Activated CD4-positive, alpha-beta T cell treated with anti-CD3 and anti-CD28 coated beads, Interleukin-2, amount 50 U/mL, for 1 hour (primary cell): ENCODE results near the gene RALGAPB.
"Not testable (repeated sequence)": the region's sequence is repeated elsewhere in the genome, so short reads cannot be mapped to it uniquely, and the experiment has no call there.

Source experiments
- DNase-seq: peaks from one replicate; pipeline ENCODE4 v3.0.0-alpha.2; 2020

The RALGAPB gene

GRCh38 chr20:38589967-38590675, 117.5 kb downstream of the RALGAPB start:
- DNase-seq: no peak

- DNase-seq: no peak
Measured at GRCh38 chr20:38590676-38591473, 118.2 kb downstream of the RALGAPB start.

GRCh38 chr20:38591474-38592410, 119.1 kb downstream of the RALGAPB start:
- no peak for DNase-seq

DNA sequence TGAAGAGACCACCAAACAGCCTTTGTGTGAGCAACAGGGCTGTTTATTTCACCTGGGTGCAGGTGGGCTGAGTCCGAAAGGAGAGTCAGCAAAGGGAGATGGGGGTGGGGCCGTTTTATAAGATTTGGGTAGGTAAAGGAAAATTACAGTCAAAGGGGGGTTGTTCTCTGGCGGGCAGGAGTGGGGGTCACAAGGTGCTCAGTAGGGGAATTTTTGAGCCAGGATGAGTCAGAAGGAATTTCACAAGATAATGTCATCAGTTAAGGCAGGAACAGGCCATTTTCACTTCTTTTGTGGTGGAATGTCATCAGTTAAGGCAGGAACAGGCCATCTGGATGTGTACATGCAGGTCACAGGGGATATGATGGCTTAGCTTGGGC, 119.8 kb downstream of the RALGAPB start:
- DNase-seq: not testable (repeated sequence)

DNA sequence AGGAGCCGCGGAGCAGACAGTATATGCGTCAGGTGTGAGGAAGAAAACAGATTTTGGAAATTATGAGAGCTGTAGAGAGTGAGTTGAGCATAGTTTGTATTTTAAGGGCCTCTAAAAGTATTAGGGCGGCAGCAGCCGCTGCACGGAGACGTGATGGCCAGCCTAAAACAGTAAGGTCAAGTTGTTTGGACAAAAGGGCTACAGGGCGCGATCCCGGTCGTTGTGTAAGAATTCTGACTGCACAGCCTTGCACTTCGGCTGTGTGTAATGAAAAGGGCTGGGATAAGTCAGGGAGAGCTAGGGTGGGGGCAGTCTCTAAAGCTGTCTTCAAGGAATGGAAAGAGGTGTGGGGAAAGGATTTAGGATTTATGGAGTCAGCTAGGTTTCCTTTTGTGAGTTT, 121.6 kb downstream of the RALGAPB start:
- DNase-seq: not testable (repeated sequence)

GRCh38 chr20:38595886-38596285, 123.2 kb downstream of the RALGAPB start:
- DNase-seq: not testable (repeated sequence)

- no peak for DNase-seq
Measured at GRCh38 chr20:38599410-38599882, 126.8 kb downstream of the RALGAPB start.

- no peak for DNase-seq
Measured at GRCh38 chr20:38600057-38600456, 127.4 kb downstream of the RALGAPB start.

GRCh38 chr20:38601216-38602184, 128.9 kb downstream of the RALGAPB start, which contains the start of gene ARHGAP40:
ARHGAP40 (plus strand) TSS chr20:38601809.
- no peak for DNase-seq

- no peak for DNase-seq
Measured at GRCh38 chr20:38602185-38602581, 129.5 kb downstream of the RALGAPB start.

DNA sequence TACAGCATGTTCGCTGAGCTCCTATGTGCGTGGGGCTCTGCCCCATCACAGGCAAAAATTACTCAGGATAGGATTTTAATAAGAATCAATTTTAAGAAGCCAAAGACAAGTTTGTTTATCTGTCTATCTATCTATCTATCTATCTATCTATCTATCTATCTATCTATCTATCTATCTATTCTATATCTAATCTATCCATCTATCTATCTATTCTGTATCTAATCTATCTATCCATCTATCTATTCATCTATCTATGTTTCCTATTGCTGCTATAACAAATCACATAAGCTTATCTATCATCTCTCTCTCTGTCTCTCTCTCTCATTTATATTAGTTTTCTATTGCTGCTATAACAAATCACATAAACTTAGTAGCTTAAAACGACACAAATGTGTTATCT, 130.6 kb downstream of the RALGAPB start:
- no peak for DNase-seq

GRCh38 chr20:38604873-38605303, 132.2 kb downstream of the RALGAPB start:
- DNase-seq: no peak

- no peak for DNase-seq
Measured at GRCh38 chr20:38607351-38607750, 134.7 kb downstream of the RALGAPB start.

GRCh38 chr20:38608188-38608587, 135.5 kb downstream of the RALGAPB start:
- DNase-seq: no peak

DNA sequence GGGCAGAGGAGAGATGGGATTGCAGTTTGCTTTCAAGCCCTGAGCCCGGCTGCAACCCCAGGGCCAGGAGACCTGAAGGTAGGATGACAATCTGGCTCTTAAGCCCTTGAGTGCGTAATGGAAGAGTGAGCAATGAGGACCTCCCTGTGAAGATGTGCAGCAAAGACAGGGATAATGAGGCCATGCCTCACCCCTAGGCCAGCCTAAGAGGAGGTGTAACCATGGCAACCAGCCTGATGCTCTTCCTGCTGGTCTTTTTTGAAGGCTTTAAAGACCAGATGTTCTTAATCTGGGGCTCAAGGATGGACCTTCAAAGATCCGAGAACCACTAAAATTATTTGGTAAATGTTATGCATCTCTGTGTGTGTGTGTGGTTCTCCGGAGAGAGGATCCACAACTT, 137.2 kb downstream of the RALGAPB start:
- no peak for DNase-seq

GRCh38 chr20:38610521-38610920, 137.9 kb downstream of the RALGAPB start:
- DNase-seq: no peak

DNA sequence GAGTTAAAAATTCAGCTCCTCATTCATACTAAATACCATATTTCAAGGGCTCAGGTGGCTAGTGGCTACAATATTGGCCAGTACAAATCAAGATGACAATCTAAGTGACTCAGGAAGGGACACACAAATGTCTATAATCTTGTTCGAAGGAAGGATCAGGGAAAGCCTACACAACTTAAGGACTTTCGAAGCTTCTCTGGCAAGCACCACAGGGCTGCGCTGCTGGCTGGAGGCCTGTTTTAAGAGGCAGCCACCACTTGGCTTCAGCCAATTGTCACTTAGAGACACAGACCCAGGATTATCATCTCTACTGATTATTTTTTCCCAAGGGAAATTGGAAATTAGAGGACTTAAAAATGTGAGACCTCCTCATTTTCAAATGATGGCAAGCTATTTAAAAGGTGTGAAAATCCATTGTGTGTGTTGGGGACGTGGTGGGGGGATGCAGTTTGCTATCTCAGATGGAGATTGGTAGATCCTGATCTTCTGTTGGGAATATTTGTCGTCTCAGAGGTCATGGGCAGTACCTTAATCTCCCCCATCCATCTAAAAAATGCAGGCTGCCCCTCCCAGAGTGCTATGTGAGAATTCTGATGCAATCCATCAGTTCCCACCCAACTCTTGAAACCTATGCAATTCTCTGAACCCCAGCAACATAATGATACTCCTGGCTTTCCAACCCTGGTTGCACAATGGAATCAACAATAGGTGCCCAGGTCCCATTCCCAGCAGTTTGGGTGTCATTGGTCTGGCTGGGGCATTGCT, 140.3 kb downstream of the RALGAPB start:
- no peak for DNase-seq

DNA sequence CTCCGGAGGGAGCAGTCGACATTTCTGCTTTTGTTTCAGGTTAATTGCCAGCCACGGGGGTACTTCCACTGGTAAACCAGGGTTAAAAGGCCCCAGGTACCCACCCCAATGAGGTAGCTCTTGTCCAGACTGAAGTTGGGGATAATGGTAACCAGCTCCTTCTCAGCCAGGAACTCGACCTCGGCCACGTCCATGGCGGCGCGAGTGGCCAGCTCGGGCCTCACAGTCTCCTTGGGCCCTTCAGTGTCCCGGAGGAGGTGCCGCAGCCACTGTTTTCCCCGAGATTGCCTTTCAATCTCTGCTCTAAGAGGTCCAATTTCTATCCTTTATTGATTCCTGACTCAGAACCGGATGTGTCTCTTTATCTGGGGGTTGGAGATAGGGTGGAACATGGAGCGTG, 142.6 kb downstream of the RALGAPB start:
- no peak for DNase-seq

DNA sequence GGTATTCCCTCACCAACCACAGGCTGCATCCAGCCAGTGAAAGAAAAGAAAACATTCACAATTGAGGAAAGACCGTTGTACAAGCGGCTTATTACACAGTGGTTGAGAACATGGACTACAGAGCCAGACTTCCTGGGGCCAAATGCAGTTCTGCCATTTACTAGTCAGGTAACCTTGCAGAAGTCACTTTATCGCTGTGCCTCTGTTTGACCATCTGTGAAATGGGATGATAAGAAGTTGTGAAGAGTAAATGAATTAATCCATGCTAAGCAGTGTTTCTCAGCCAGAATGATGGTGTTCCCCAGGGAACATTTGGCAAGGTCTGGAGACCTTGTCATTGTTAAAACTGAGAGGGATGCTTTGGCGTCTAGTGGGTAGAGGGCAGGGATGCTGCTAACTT, 143.8 kb downstream of the RALGAPB start:
- DNase-seq: no peak

DNA sequence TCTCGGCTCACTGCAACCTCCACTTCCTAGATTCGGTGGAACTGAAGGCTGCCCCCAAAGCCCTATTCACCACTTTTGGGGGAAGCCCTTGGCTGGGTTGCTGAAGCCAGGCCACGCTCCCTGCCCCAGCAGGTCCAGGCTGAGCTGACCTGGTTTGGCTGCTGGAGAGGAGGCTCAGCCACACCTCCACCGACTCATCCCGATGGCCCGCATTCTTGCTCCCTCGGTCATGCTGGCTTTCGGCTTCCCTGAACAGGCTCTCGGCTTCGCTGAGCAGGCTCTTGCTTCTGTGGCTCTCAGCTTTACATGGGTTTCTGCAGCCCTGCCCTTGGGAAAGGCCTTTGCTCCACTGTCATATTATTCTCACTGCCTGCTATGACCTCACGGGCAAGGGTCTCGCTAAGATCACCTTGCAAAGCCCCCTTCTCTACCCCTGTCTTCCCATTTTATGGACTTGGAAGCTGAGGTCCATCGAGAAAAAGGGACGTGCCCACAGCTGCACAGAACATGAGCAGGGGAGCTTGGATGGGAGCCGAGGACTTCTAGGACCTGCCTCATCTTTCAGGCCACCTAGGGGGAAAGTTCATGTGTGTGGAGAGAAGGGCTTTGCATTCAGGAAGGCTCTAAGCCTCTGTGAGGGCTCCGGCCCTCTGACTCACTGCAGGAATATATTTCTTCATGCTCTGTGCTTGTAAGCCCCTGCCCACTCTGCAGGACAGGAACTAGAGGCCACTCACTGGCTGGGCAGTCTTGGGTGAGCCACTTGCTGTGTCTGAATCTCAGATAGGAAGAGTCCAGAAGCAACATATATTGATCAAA, 144.6 kb downstream of the RALGAPB start:
- no peak for DNase-seq
